ENCODE data around the gene CHFR. TPM values are rescaled to one million over a fixed set of nuclear protein-coding genes. Genes with fewer than 3 reads are reported as not detected.

CHFR gene
- total and polyA plus RNA-seq, 12 donors: 14.9 to 54.4 (median 26.6) TPM

DNA sequence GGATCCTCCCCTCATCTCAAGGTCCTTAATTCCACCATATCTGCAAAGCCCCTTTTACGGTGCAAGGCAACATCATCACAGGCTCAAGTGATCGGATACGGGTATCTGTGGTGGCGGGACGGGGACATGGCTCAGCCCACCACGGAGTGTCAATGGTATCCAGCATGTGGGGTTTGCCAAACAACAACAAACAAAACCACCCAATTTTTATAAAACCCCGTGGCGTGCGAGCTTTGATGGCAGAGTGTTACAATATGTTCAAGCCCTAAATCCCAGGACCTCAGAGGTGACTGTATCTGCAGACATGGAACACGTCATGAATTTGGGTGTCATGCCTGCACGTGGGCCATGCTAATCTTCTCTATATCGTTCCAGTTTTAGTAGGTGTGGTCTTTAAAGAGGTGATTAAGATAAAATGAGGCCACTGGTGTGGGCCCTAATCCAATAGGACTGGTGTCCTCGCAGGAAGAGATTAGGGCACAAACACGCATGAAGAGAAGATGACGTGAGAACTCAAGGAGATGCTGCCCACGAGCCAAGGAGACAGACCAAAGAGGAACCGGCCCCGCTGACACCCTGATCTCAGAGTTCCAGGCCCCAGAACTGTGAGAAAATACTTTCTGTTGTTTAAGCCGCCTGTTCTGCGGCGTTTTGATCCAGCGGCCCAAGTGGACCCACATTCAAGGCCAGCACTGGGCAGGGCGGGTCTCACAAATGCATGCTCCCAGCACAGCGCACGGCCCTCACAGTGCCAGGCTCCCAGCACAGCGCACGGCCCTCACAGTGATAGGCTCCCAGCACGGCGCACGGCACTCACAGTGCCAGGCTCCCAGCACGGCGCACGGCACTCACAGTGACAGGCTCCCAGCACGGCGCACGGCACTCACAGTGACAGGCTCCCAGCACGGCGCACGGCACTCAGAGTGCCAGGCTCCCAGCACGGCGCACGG, 52.1 kb downstream of the CHFR start:
- Histone ChIP-seq H3K27me3 (no peaks in the 10 kb centered on the region), H3K9me3 (replicated peaks in 1 of 3) (no peaks in the 10 kb centered on the region), H3K27ac (no peak overlapping the region), H3K36me3 (replicated peaks in 1 of 2) (peaks cover 0 to 4% of the 10 kb centered on the region in 2 donors), H3K4me3 (no peak overlapping the region), H3K4me1 (replicated peaks in 1 of 2) (no peaks in the 10 kb centered on the region)
- intact Hi-C loops (cut with DNase I): no loop called here
- DNase-seq: no peak
- no peak for TF ChIP-seq POLR2A (IDR thresholded peaks at IDR 0.05)
- TF ChIP-seq, protein P1, sequence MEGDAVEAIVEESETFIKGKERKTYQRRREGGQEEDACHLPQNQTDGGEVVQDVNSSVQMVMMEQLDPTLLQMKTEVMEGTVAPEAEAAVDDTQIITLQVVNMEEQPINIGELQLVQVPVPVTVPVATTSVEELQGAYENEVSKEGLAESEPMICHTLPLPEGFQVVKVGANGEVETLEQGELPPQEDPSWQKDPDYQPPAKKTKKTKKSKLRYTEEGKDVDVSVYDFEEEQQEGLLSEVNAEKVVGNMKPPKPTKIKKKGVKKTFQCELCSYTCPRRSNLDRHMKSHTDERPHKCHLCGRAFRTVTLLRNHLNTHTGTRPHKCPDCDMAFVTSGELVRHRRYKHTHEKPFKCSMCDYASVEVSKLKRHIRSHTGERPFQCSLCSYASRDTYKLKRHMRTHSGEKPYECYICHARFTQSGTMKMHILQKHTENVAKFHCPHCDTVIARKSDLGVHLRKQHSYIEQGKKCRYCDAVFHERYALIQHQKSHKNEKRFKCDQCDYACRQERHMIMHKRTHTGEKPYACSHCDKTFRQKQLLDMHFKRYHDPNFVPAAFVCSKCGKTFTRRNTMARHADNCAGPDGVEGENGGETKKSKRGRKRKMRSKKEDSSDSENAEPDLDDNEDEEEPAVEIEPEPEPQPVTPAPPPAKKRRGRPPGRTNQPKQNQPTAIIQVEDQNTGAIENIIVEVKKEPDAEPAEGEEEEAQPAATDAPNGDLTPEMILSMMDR (IDR thresholded peaks at IDR 0.05): no peak
- 92 to 95% (median 93%) methylated on average over 18 to 42 of the region's 42 CpGs for WGBS, 4 donors

DNA sequence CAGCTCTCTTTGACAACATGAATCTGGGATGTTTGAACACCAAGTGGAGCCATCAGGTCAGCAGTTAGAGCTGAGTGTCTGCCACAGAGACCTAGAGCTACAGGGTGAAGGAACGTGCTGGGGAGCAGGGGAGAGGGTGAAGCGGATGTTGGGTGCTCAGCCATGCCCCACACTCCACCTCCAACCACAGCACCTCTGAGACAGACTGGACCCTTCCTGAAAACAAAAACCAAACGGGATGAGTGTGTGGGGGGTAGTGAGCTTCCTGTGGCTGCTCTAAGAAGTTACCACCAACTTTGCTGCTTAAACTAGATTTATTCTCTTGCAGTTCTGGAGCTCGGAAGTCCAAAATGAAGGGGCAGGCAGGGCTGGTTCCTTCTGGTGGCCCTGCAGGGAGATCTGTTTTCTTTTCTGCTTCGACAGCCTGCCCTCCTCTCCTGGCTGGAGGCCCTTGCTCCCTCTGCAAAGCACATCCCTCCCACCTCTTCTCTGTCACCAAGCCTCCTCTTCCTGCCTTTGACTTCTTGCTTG, 53.2 kb downstream of the CHFR start:
- no peak for DNase-seq
- Histone ChIP-seq H3K9me3 (replicated peaks in 1 of 3) (no peaks in the 10 kb centered on the region), H3K27me3 (no peaks in the 10 kb centered on the region), H3K4me3 (no peak overlapping the region), H3K36me3 (replicated peaks in 1 of 2) (no peaks in the 10 kb centered on the region), H3K4me1 (replicated peaks in 1 of 2) (peaks cover 0 to 4% of the 10 kb centered on the region in 2 donors), H3K27ac (no peak overlapping the region)
- intact Hi-C loops (cut with DNase I): no loop called here
- TF ChIP-seq, protein P1 (IDR thresholded peaks at IDR 0.05): no peak
- no peak for TF ChIP-seq POLR2A (IDR thresholded peaks at IDR 0.05)
- WGBS, 4 donors: 68 to 83% (median 77%) methylated on average over 5 of the region's 5 CpGs

DNA sequence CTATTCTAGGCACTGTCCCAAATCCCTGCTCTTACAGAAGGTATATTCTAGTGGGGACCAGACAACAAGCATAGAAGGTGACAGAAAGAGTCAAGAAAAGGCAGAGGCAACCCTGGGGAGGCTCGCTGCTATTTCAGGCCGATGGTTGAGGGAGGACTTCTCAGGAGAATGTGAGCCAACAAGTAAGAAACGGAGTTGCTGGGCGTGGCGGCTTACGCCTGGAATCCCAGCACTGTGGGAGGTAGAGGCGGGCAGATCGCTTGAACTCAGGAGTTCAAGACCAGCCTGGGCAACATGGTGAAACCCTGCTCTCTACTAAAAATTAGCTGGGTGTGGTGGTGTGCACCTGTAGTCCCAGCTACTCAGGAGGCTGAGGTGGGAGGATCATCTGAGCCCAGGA, 54.1 kb downstream of the CHFR start:
- 91 to 94% (median 93%) methylated on average over 8 of the region's 8 CpGs for WGBS, 4 donors
- intact Hi-C loops (cut with DNase I): no loop called here

DNA sequence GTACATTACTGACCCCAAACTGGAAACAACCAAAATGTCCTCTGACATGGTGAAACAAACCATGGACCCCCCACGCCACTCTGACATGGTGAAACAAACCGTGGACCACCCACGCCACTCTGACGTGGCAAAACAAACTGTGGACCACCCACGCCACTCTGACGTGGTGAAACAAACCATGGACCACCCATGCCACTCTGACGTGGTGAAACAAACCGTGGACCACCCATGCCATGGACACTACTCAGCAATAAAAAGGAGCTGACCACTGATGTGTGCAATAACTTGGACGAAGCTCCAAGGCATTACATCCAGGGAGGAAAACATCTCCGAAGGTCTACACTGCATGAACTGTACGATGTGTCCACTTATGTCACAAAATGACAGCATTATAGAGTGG, 55.6 kb downstream of the CHFR start:
- TF ChIP-seq, protein P1 (IDR thresholded peaks at IDR 0.05): no peak
- no peak for TF ChIP-seq POLR2A (IDR thresholded peaks at IDR 0.05)
- intact Hi-C loops (cut with DNase I): no loop called here
- H3K36me3 ChIP-seq (replicated peaks in 1 of 2): no peaks in the 10 kb centered on the region
- H3K4me1 ChIP-seq (replicated peaks in 1 of 2): peaks cover 8 to 18% of the 10 kb centered on the region in 2 donors
- no peak for DNase-seq
- H3K27me3 ChIP-seq: no peaks in the 10 kb centered on the region
- WGBS, 4 donors: 90 to 94% (median 90%) methylated on average over 11 of the region's 11 CpGs
- no peaks in the 10 kb centered on the region for H3K9me3 ChIP-seq (replicated peaks in 1 of 3)
- H3K4me3 ChIP-seq: no peak overlapping the region
- H3K27ac ChIP-seq: no peak overlapping the region

More for the DNA sequence above, 54.1 kb downstream of the CHFR start:
- Histone ChIP-seq H3K4me1 (replicated peaks in 1 of 2) (peaks cover 0 to 5% of the 10 kb centered on the region in 2 donors), H3K27me3 (no peaks in the 10 kb centered on the region), H3K4me3 (no peak overlapping the region), H3K27ac (no peak overlapping the region), H3K9me3 (replicated peaks in 1 of 3) (no peaks in the 10 kb centered on the region), H3K36me3 (replicated peaks in 1 of 2) (no peaks in the 10 kb centered on the region)
- DNase-seq: no peak
- TF ChIP-seq POLR2A (IDR thresholded peaks at IDR 0.05): no peak
- TF ChIP-seq, protein P1 (IDR thresholded peaks at IDR 0.05): no peak
